Measurements from ENCODE around the gene NSD2.

GRCh38 chr4:1981251-1982058 lies 110.3 kb downstream of the NSD2 start:
- TF ChIP-seq MXI1 (conservative IDR thresholded peaks at IDR 0.05; ENCODE audit: poor library complexity, severe bottlenecking) (no peak), SMC3 (conservative IDR thresholded peaks at IDR 0.05; ENCODE audit: poor library complexity) (no peak), TAF1 (IDR thresholded peaks at IDR 0.05; ENCODE audit: low read depth) (no peak), RAD21 (conservative IDR thresholded peaks at IDR 0.05) (no peak), EZH2 (IDR thresholded peaks at IDR 0.05; ENCODE audit: borderline replicate concordance, insufficient read depth, low read length, poor library complexity, severe bottlenecking) (no peak), REST (IDR thresholded peaks at IDR 0.05; ENCODE audit: borderline replicate concordance) (no peak)
- TF ChIP-seq, protein P1, sequence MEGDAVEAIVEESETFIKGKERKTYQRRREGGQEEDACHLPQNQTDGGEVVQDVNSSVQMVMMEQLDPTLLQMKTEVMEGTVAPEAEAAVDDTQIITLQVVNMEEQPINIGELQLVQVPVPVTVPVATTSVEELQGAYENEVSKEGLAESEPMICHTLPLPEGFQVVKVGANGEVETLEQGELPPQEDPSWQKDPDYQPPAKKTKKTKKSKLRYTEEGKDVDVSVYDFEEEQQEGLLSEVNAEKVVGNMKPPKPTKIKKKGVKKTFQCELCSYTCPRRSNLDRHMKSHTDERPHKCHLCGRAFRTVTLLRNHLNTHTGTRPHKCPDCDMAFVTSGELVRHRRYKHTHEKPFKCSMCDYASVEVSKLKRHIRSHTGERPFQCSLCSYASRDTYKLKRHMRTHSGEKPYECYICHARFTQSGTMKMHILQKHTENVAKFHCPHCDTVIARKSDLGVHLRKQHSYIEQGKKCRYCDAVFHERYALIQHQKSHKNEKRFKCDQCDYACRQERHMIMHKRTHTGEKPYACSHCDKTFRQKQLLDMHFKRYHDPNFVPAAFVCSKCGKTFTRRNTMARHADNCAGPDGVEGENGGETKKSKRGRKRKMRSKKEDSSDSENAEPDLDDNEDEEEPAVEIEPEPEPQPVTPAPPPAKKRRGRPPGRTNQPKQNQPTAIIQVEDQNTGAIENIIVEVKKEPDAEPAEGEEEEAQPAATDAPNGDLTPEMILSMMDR (IDR thresholded peaks at IDR 0.05; ENCODE audit: poor library complexity, severe bottlenecking) = no peak
